ENCODE results near the gene FMN2.
"Not testable (repeated sequence)": the region's sequence is repeated elsewhere in the genome, so short reads cannot be mapped to it uniquely, and the experiment has no call there.

Gene FMN2

GRCh38 chr1:240256836-240257503 lies 165.3 kb downstream of the FMN2 start:
- DNase-seq (ENCODE audit: low spot score), result no peak
- TF ChIP-seq, protein P1, sequence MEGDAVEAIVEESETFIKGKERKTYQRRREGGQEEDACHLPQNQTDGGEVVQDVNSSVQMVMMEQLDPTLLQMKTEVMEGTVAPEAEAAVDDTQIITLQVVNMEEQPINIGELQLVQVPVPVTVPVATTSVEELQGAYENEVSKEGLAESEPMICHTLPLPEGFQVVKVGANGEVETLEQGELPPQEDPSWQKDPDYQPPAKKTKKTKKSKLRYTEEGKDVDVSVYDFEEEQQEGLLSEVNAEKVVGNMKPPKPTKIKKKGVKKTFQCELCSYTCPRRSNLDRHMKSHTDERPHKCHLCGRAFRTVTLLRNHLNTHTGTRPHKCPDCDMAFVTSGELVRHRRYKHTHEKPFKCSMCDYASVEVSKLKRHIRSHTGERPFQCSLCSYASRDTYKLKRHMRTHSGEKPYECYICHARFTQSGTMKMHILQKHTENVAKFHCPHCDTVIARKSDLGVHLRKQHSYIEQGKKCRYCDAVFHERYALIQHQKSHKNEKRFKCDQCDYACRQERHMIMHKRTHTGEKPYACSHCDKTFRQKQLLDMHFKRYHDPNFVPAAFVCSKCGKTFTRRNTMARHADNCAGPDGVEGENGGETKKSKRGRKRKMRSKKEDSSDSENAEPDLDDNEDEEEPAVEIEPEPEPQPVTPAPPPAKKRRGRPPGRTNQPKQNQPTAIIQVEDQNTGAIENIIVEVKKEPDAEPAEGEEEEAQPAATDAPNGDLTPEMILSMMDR (IDR thresholded peaks at IDR 0.05; ENCODE audit: extremely low read depth, insufficient read depth, missing control alignments), result no peak
- in situ Hi-C loops (cut with MboI; ENCODE audit: low pct_unique_long_range_greater_than_20kb, low sequenced_read_pairs, unreplicated experiment), result no loop called here

- no peak for DNase-seq (ENCODE audit: low spot score)
- TF ChIP-seq, protein P1 (IDR thresholded peaks at IDR 0.05; ENCODE audit: extremely low read depth, insufficient read depth, missing control alignments), result no peak
- in situ Hi-C loops (cut with MboI; ENCODE audit: low pct_unique_long_range_greater_than_20kb, low sequenced_read_pairs, unreplicated experiment), result no loop called here
Observed at GRCh38 chr1:240258910-240259309, 167.2 kb downstream of the FMN2 start.

- in situ Hi-C loops (cut with MboI; ENCODE audit: low pct_unique_long_range_greater_than_20kb, low sequenced_read_pairs, unreplicated experiment); DNase-seq (ENCODE audit: low spot score): not testable (repeated sequence)
Observed at GRCh38 chr1:240264494-240264893, 172.8 kb downstream of the FMN2 start.

DNA sequence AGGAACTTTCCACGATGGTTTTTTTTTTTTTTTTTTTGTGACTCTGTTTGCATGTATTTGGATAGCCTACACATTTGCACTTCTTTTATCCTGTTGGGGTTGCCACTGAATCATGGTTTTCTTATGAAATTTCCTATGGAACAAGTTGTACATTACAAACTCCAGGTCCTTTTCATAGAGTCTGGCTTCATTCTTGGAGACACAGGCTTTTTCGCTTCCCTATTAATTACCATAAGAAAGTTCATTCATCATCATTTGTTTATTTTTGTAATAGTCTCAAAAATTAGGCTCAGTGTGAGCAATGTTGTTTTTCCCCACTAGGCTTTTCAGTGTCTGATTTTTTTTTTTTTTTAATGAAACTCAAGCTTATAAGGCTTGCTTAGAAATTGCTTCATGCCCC lies 179.4 kb downstream of the FMN2 start:
- TF ChIP-seq, protein P1 (IDR thresholded peaks at IDR 0.05; ENCODE audit: extremely low read depth, insufficient read depth, missing control alignments), result no peak
- DNase-seq (ENCODE audit: low spot score), result no peak
- in situ Hi-C loops (cut with MboI; ENCODE audit: low pct_unique_long_range_greater_than_20kb, low sequenced_read_pairs, unreplicated experiment), result no loop called here

GRCh38 chr1:240274569-240274968 lies 182.9 kb downstream of the FMN2 start:
- TF ChIP-seq, protein P1 (IDR thresholded peaks at IDR 0.05; ENCODE audit: extremely low read depth, insufficient read depth, missing control alignments), result no peak
- in situ Hi-C loops (cut with MboI; ENCODE audit: low pct_unique_long_range_greater_than_20kb, low sequenced_read_pairs, unreplicated experiment), result no loop called here
- DNase-seq (ENCODE audit: low spot score), result no peak

DNA sequence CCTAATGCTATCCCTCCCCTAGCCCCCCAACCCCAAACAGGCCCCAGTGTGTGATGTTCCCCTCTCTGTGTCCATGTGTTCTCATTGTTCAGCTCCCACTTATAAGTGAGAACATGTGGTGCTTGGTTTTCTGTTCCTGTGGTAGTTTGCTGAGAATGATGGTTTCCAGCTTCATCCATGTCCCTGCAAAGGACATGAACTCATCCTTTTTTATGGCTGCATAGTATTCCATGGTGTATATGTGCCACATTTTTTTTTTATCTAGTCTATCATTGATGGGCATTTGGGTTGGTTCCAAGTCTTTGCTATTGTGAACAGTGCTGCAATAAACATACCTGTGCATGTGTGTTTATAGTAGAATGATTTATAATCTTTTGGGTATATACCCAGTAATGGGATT lies 183.5 kb downstream of the FMN2 start:
- in situ Hi-C loops (cut with MboI; ENCODE audit: low pct_unique_long_range_greater_than_20kb, low sequenced_read_pairs, unreplicated experiment); DNase-seq (ENCODE audit: low spot score): not testable (repeated sequence)

GRCh38 chr1:240278082-240278481 lies 186.4 kb downstream of the FMN2 start:
- DNase-seq (ENCODE audit: low spot score), result no peak
- TF ChIP-seq, protein P1 (IDR thresholded peaks at IDR 0.05; ENCODE audit: extremely low read depth, insufficient read depth, missing control alignments), result no peak
- in situ Hi-C loops (cut with MboI; ENCODE audit: low pct_unique_long_range_greater_than_20kb, low sequenced_read_pairs, unreplicated experiment), result no loop called here
